DMS79 treated with DMSO at 0.1 percent for 48 hours (cell line): ENCODE measurements around the gene NTSR1.
A peak's percentile ranks its signal among the peaks of the same experiment; 100 is the strongest.

Experiments
- DNase-seq: peaks from one replicate; lab custom pipeline; 2025; lab: John Stamatoyannopoulos, UW

NTSR1 gene

GRCh38 chr20:62758226-62758912 is 49.7 kb downstream of the NTSR1 start:
- no peak for DNase-seq

- no peak for DNase-seq
These were observed 51.4 kb downstream of the NTSR1 start for GRCh38 chr20:62759981-62760431.

GRCh38 chr20:62760471-62760855 is 51.8 kb downstream of the NTSR1 start:
- no peak for DNase-seq

GRCh38 chr20:62760856-62761758 is 52.5 kb downstream of the NTSR1 start:
- DNase-seq, result no peak

GRCh38 chr20:62761759-62762131 is 53.1 kb downstream of the NTSR1 start:
- DNase-seq, result no peak

GRCh38 chr20:62762376-62762775 is 53.7 kb downstream of the NTSR1 start:
- no peak for DNase-seq

GRCh38 chr20:62762801-62763368 is 54.2 kb downstream of the NTSR1 start:
- DNase-seq, result no peak

- no peak for DNase-seq
These were observed 54.8 kb downstream of the NTSR1 start for GRCh38 chr20:62763404-62763803.

GRCh38 chr20:62764156-62764935 is 55.7 kb downstream of the NTSR1 start:
- no peak for DNase-seq

- no peak for DNase-seq
These were observed 56.4 kb downstream of the NTSR1 start for GRCh38 chr20:62765021-62765420.

GRCh38 chr20:62765432-62766070 is 56.9 kb downstream of the NTSR1 start:
- DNase-seq, result no peak

GRCh38 chr20:62766071-62766450 is 57.4 kb downstream of the NTSR1 start:
- DNase-seq, result no peak

- DNase-seq, result peak; percentile 58
These were observed 58.1 kb downstream of the NTSR1 start for GRCh38 chr20:62766716-62767115.

GRCh38 chr20:62768234-62768546 is 59.6 kb downstream of the NTSR1 start:
- no peak for DNase-seq

GRCh38 chr20:62768551-62769287 is 60.1 kb downstream of the NTSR1 start:
- peak; percentile 86 for DNase-seq

- DNase-seq, result no peak
These were observed 60.9 kb downstream of the NTSR1 start for GRCh38 chr20:62769346-62770071.

- no peak for DNase-seq
These were observed 61.7 kb downstream of the NTSR1 start for GRCh38 chr20:62770111-62770910.

GRCh38 chr20:62770916-62771315 is 62.3 kb downstream of the NTSR1 start:
- DNase-seq, result no peak

- DNase-seq, result no peak
These were observed 62.9 kb downstream of the NTSR1 start for GRCh38 chr20:62771396-62772102.
